Measurements from ENCODE around the gene SLC24A4.
"Not testable (repeated sequence)": the region's sequence is repeated elsewhere in the genome, so short reads cannot be mapped to it uniquely, and the experiment has no call there.

Gene SLC24A4

DNA sequence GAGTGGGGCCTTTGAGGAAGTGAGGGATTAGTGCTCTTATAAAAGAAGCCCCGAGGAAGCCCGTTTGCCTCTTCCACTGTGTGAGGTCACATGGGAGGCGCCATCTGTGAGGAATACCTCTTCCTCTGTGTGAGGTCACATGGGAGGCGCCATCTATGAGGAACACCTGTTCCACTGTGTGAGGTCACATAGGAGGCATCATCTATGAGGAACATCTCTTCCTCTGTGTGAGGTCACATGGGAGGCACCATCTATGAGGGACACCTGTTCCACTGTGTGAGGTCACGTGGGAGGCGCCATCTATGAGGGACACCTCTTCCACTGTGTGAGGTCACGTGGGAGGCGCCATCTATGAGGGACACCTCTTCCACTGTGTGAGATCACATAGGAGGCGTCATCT lies 69.7 kb downstream of the SLC24A4 start:
- Histone ChIP-seq H3K9me3 (ENCODE audit: insufficient read depth, low read depth, low read length) (no peaks in the 10 kb centered on the region), H3K27ac (ENCODE audit: low read depth, low read length) (no peak overlapping the region), H3K4me3 (ENCODE audit: low read length) (no peak overlapping the region), H3K27me3 (ENCODE audit: insufficient read depth, low read length) (no peaks in the 10 kb centered on the region), H3K4me1 (ENCODE audit: insufficient read depth, low read length) (peaks cover 10% of the 10 kb centered on the region; the same call in 1 of the 2 replicates), H3K36me3 (ENCODE audit: insufficient read depth, low read length) (no peaks in the 10 kb centered on the region), H3K9ac (ENCODE audit: low read depth, low read length) (no peak overlapping the region)
- 94% methylated on average over 9 of the region's 9 CpGs for WGBS

- no peaks in the 10 kb centered on the region for H3K27me3 ChIP-seq (ENCODE audit: insufficient read depth, low read length)
- 39% methylated on average over 9 of the region's 9 CpGs for WGBS
- no peak overlapping the region for H3K27ac ChIP-seq (ENCODE audit: low read depth, low read length)
- H3K9me3 ChIP-seq (ENCODE audit: insufficient read depth, low read depth, low read length) = no peaks in the 10 kb centered on the region
- H3K9ac ChIP-seq (ENCODE audit: low read depth, low read length) = no peak overlapping the region
- no peaks in the 10 kb centered on the region for H3K36me3 ChIP-seq (ENCODE audit: insufficient read depth, low read length)
- peaks cover 29% of the 10 kb centered on the region for H3K4me1 ChIP-seq (ENCODE audit: insufficient read depth, low read length)
- no peak overlapping the region for H3K4me3 ChIP-seq (ENCODE audit: low read length)
These were observed 74.4 kb downstream of the SLC24A4 start for GRCh38 chr14:92397150-92397952.

- WGBS = 82% methylated on average over 9 of the region's 9 CpGs
- no peak overlapping the region for H3K9ac ChIP-seq (ENCODE audit: low read depth, low read length)
- no peaks in the 10 kb centered on the region for H3K36me3 ChIP-seq (ENCODE audit: insufficient read depth, low read length)
- H3K4me3 ChIP-seq (ENCODE audit: low read length) = no peak overlapping the region
- H3K4me1 ChIP-seq (ENCODE audit: insufficient read depth, low read length) = peaks cover 29% of the 10 kb centered on the region
- no peaks in the 10 kb centered on the region for H3K27me3 ChIP-seq (ENCODE audit: insufficient read depth, low read length)
- 0 out of 2 replicates have a peak, but pooled peaks cover 2% of the 10 kb centered on the region for H3K9me3 ChIP-seq (ENCODE audit: insufficient read depth, low read depth, low read length)
- no peak overlapping the region for H3K27ac ChIP-seq (ENCODE audit: low read depth, low read length)
These were observed 75.1 kb downstream of the SLC24A4 start for GRCh38 chr14:92397953-92398564.

GRCh38 chr14:92398888-92399636 lies 76.1 kb downstream of the SLC24A4 start:
- 89% methylated on average over 7 of the region's 7 CpGs for WGBS
- no peaks in the 10 kb centered on the region for H3K36me3 ChIP-seq (ENCODE audit: insufficient read depth, low read length)
- H3K9ac ChIP-seq (ENCODE audit: low read depth, low read length) = no peak overlapping the region
- H3K9me3 ChIP-seq (ENCODE audit: insufficient read depth, low read depth, low read length) = 0 out of 2 replicates have a peak, but pooled peaks cover 2% of the 10 kb centered on the region
- no peak overlapping the region for H3K27ac ChIP-seq (ENCODE audit: low read depth, low read length)
- no peak overlapping the region for H3K4me3 ChIP-seq (ENCODE audit: low read length)
- H3K27me3 ChIP-seq (ENCODE audit: insufficient read depth, low read length) = no peaks in the 10 kb centered on the region
- H3K4me1 ChIP-seq (ENCODE audit: insufficient read depth, low read length) = peaks cover 29% of the 10 kb centered on the region

DNA sequence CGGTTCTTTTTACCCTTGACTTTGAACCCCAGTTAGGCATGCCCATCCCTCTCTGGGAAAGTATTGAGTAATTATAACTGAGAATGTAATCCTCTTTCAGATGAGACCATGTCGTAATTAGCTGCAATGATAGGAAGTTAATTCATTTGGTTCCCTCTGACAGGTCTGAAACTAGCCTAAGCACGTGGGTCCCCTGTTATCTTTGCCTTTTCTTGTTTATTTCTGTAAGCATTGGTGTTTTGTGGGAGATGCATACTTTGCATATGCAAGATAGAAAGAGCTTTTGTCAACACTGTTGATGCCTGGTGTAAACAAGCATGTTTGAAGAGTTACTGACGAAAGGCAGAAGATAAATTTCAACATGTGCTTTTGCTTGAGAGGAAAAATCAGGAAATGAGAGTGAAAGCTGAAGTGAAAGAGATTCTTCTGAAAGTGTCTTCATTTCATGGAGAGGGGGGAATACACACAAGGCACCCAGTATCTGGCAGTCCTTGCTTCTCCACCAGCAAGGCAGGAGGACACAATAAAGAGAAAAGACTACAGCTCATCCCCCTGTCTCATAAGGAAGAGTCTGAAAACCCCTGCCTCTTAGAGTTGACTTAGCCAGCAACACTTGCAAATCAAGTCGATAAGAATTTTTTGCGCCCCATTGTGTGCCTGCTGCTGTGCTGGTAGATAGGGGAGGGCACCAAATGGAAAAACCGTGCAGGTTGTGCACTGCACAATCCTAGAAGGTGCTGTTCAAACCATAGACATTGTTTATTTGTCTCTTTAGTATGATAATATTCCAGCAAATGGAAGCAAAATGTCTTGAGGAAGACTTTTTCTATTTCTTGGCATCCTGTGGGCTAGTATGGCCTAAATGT lies 77.8 kb downstream of the SLC24A4 start:
- Histone ChIP-seq H3K4me3 (ENCODE audit: low read length) (no peak overlapping the region), H3K36me3 (ENCODE audit: insufficient read depth, low read length) (no peaks in the 10 kb centered on the region), H3K4me1 (ENCODE audit: insufficient read depth, low read length) (peaks cover 29% of the 10 kb centered on the region), H3K27ac (ENCODE audit: low read depth, low read length) (no peak overlapping the region), H3K9ac (ENCODE audit: low read depth, low read length) (no peak overlapping the region), H3K9me3 (ENCODE audit: insufficient read depth, low read depth, low read length) (peaks cover 3% of the 10 kb centered on the region; the same call in 1 of the 2 replicates), H3K27me3 (ENCODE audit: insufficient read depth, low read length) (no peaks in the 10 kb centered on the region)
- 71% methylated on average over 7 of the region's 7 CpGs for WGBS

DNA sequence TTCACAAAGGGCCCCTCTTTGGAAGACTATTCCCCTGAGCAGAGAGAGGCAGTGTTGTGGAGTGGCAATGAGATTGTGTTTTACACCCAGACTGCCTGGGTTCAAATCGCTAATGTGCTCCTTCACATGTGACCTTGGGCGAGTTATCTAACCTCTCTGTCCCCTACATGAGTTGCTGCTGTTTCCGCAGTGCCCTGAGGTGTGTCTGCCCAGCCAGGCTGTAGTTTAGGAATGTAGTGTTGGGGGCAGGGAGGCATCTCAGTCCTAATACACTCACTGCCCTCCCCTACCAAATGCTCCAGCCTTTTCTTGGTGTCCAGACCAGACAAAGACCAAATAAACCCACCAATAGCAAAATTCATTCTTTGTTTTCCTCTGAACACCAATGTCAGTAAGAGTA lies 78.6 kb downstream of the SLC24A4 start:
- Histone ChIP-seq H3K9ac (ENCODE audit: low read depth, low read length) (no peak overlapping the region), H3K27ac (ENCODE audit: low read depth, low read length) (no peak overlapping the region), H3K4me3 (ENCODE audit: low read length) (no peak overlapping the region), H3K9me3 (ENCODE audit: insufficient read depth, low read depth, low read length) (peaks cover 10% of the 10 kb centered on the region; the same call in 1 of the 2 replicates), H3K4me1 (ENCODE audit: insufficient read depth, low read length) (peaks cover 28% of the 10 kb centered on the region), H3K27me3 (ENCODE audit: insufficient read depth, low read length) (no peaks in the 10 kb centered on the region), H3K36me3 (ENCODE audit: insufficient read depth, low read length) (no peaks in the 10 kb centered on the region)
- 77% methylated on average over 2 of the region's 3 CpGs for WGBS

DNA sequence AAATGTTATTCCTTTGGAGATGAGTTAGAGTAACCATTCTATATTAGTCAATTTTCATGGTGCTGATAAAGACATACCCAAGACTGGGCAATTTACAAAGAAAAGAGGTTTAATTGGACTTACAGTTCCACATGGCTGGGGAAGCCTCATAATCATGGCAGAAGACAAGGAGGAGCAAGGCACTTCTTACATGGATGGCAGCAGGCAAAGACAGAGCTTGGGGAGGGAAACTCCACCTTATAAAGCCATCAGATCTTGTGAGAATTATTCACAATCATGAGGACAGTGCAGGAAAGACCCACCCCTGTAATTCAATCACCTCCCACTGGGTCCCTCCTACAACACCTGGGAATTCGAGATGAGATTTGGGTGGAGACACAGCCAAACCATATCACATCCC lies 79.5 kb downstream of the SLC24A4 start:
- H3K9ac ChIP-seq (ENCODE audit: low read depth, low read length); H3K27me3 ChIP-seq (ENCODE audit: insufficient read depth, low read length); H3K4me3 ChIP-seq (ENCODE audit: low read length); H3K27ac ChIP-seq (ENCODE audit: low read depth, low read length); H3K36me3 ChIP-seq (ENCODE audit: insufficient read depth, low read length): not testable (repeated sequence)
- Histone ChIP-seq H3K4me1 (ENCODE audit: insufficient read depth, low read length) (peaks cover 21% of the 10 kb centered on the region), H3K9me3 (ENCODE audit: insufficient read depth, low read depth, low read length) (peaks cover 10% of the 10 kb centered on the region; the same call in 1 of the 2 replicates)
- 89% methylated on average over 1 of the region's 1 CpG for WGBS

- 91% methylated on average over 4 of the region's 4 CpGs for WGBS
- Histone ChIP-seq H3K9ac (ENCODE audit: low read depth, low read length) (no peak overlapping the region), H3K36me3 (ENCODE audit: insufficient read depth, low read length) (no peaks in the 10 kb centered on the region), H3K4me3 (ENCODE audit: low read length) (no peak overlapping the region), H3K27ac (ENCODE audit: low read depth, low read length) (no peak overlapping the region), H3K27me3 (ENCODE audit: insufficient read depth, low read length) (no peaks in the 10 kb centered on the region), H3K9me3 (ENCODE audit: insufficient read depth, low read depth, low read length) (peaks cover 10% of the 10 kb centered on the region; the same call in 1 of the 2 replicates), H3K4me1 (ENCODE audit: insufficient read depth, low read length) (peaks cover 15% of the 10 kb centered on the region; the same call in 1 of the 2 replicates)
These were observed 81.1 kb downstream of the SLC24A4 start for GRCh38 chr14:92404018-92404417.

GRCh38 chr14:92404421-92404820 lies 81.5 kb downstream of the SLC24A4 start:
- peaks cover 10% of the 10 kb centered on the region; the same call in 1 of the 2 replicates for H3K9me3 ChIP-seq (ENCODE audit: insufficient read depth, low read depth, low read length)
- H3K27me3 ChIP-seq (ENCODE audit: insufficient read depth, low read length) = no peaks in the 10 kb centered on the region
- H3K9ac ChIP-seq (ENCODE audit: low read depth, low read length) = no peak overlapping the region
- H3K27ac ChIP-seq (ENCODE audit: low read depth, low read length) = no peak overlapping the region
- WGBS = 93% methylated on average over 1 of the region's 1 CpG
- no peak overlapping the region for H3K4me3 ChIP-seq (ENCODE audit: low read length)
- H3K4me1 ChIP-seq (ENCODE audit: insufficient read depth, low read length) = peaks cover 15% of the 10 kb centered on the region; the same call in 1 of the 2 replicates
- H3K36me3 ChIP-seq (ENCODE audit: insufficient read depth, low read length) = no peaks in the 10 kb centered on the region

GRCh38 chr14:92404938-92405337 lies 82.0 kb downstream of the SLC24A4 start:
- Histone ChIP-seq H3K4me3 (ENCODE audit: low read length) (no peak overlapping the region), H3K27me3 (ENCODE audit: insufficient read depth, low read length) (no peaks in the 10 kb centered on the region), H3K9ac (ENCODE audit: low read depth, low read length) (no peak overlapping the region), H3K36me3 (ENCODE audit: insufficient read depth, low read length) (no peaks in the 10 kb centered on the region), H3K4me1 (ENCODE audit: insufficient read depth, low read length) (peaks cover 15% of the 10 kb centered on the region; the same call in 1 of the 2 replicates), H3K27ac (ENCODE audit: low read depth, low read length) (no peak overlapping the region), H3K9me3 (ENCODE audit: insufficient read depth, low read depth, low read length) (peaks cover 10% of the 10 kb centered on the region; the same call in 1 of the 2 replicates)
- WGBS = 85% methylated on average over 2 of the region's 2 CpGs
